Lower leg skin (tissue), 3 donors: ENCODE data around the gene ZC3HAV1L.

Source experiments
- CTCF ChIP-seq, 3 donors: fragments of 450-650 bp; IDR thresholded peaks; one replicate each; pipeline ENCODE4 v1.5.1; 2016; ENCODE audit warnings: antibody characterized with exemption in 3 of 3, mild to moderate bottlenecking in 3 of 3, moderate library complexity in 2 of 3
- POLR2A ChIP-seq, 2 donors: fragments of 450-650 bp; IDR thresholded peaks; one replicate each; pipeline ENCODE4 v1.6.1; 2016 to 2017; ENCODE audit warnings: antibody characterized with exemption in 2 of 2, mild to moderate bottlenecking in 1 of 2, moderate library complexity in 1 of 2

- peak in 1 of 3 donors; percentile 31 for TF ChIP-seq CTCF (IDR thresholded peaks at IDR 0.05)
- no peak for TF ChIP-seq POLR2A (IDR thresholded peaks at IDR 0.05)
Observed at GRCh38 chr7:139075031-139075652, 39.3 kb upstream of the ZC3HAV1L start.
